Dendritic cell treated with granulocyte-macrophage colony-stimulating factor and Interleukin-4, amounts not matched to agents 40 ng/mL and 50 ng/mL, for 4 days (primary cell): ENCODE results near the gene SHISAL2A.

Source experiments
- H3K27ac Mint-ChIP-seq: one replicate; pipeline ENCODE4 v1.8.0; 2022; ENCODE audit warnings: mild to moderate bottlenecking, mixed read lengths
- H3K27me3 Mint-ChIP-seq: one replicate; pipeline ENCODE4 v1.8.0; 2022; ENCODE audit warnings: mild to moderate bottlenecking, mixed read lengths
- H3K36me3 Mint-ChIP-seq: one replicate; pipeline ENCODE4 v1.8.0; 2022; ENCODE audit warnings: low read depth, mixed read lengths
- H3K4me1 Mint-ChIP-seq: one replicate; pipeline ENCODE4 v1.8.0; 2022; ENCODE audit warnings: low read depth, mixed read lengths
- H3K4me3 Mint-ChIP-seq: one replicate; pipeline ENCODE4 v1.8.0; 2022; ENCODE audit warnings: mild to moderate bottlenecking, moderate library complexity, mixed read lengths
- H3K9me3 Mint-ChIP-seq: one replicate; pipeline ENCODE4 v1.8.0; 2022; ENCODE audit warnings: mixed read lengths
- intact Hi-C: fragments of 100-400 bp; cut with micrococcal nuclease; formaldehyde crosslinking; loops from one replicate; pipeline ENCODE4 v1.15.0; 2022

Gene SHISAL2A

GRCh38 chr1:52695627-52696026 is 62.7 kb downstream of the SHISAL2A start:
- intact Hi-C loops, result no loop called here
- peaks cover 2% of the 10 kb centered on the region for H3K27me3 Mint-ChIP-seq
- no peak overlapping the region for H3K4me3 Mint-ChIP-seq
- H3K36me3 Mint-ChIP-seq, result peaks cover 33% of the 10 kb centered on the region
- no peaks in the 10 kb centered on the region for H3K9me3 Mint-ChIP-seq
- peak overlapping the region; percentile 1 for H3K27ac Mint-ChIP-seq
- H3K4me1 Mint-ChIP-seq, result peaks cover 39% of the 10 kb centered on the region

- no peaks in the 10 kb centered on the region for H3K9me3 Mint-ChIP-seq
- peaks cover 2% of the 10 kb centered on the region for H3K27me3 Mint-ChIP-seq
- peaks cover 32% of the 10 kb centered on the region for H3K4me1 Mint-ChIP-seq
- peak within 1 kb of the TSS; percentile 89 for H3K4me3 Mint-ChIP-seq
- H3K27ac Mint-ChIP-seq, result peak within 1 kb of the TSS; percentile 88
- H3K36me3 Mint-ChIP-seq, result peaks cover 12% of the 10 kb centered on the region
- intact Hi-C loops, result no loop called here
Measured at GRCh38 chr1:52697795-52698674, 65.1 kb downstream of the SHISAL2A start, which contains the start of gene COA7. TSS of gene COA7 (minus strand) at chr1:52698347. CDS start at chr1:52698326, 21 bp downstream.

GRCh38 chr1:52702886-52703787 is 70.2 kb downstream of the SHISAL2A start:
- Mint-ChIP-seq H3K4me3 (peak overlapping the region; percentile 98), H3K36me3 (peaks cover 8% of the 10 kb centered on the region), H3K27ac (peak overlapping the region; percentile 98), H3K27me3 (peaks cover 2% of the 10 kb centered on the region), H3K9me3 (no peaks in the 10 kb centered on the region), H3K4me1 (peaks cover 35% of the 10 kb centered on the region)
- intact Hi-C loops, result no loop called here

GRCh38 chr1:52706136-52706670 is 73.2 kb downstream of the SHISAL2A start:
- Mint-ChIP-seq H3K27ac (peak overlapping the region; percentile 78), H3K9me3 (no peaks in the 10 kb centered on the region), H3K36me3 (peaks cover 6% of the 10 kb centered on the region), H3K4me1 (peaks cover 45% of the 10 kb centered on the region), H3K27me3 (peaks cover 1% of the 10 kb centered on the region), H3K4me3 (no peak overlapping the region)
- intact Hi-C loops, result no loop called here
